GM18505 (cell line): Measurements from ENCODE around the gene NCS1.

Experiments used
- ATAC-seq: cut with Tn5 transposase; IDR thresholded peaks from one replicate; pipeline ENCODE4 v1.9.1; 2021; ENCODE audit not compliant: unreplicated experiment
- POLR2A ChIP-seq: IDR thresholded peaks from 4 replicates; pipeline ENCODE4 v1.6.1; 2011; ENCODE audit warnings: borderline replicate concordance; ENCODE audit not compliant: insufficient read depth, insufficient read length; ENCODE audit errors: extremely low read depth

NCS1 gene

GRCh38 chr9:130197888-130198287 lies 25.7 kb downstream of the NCS1 start:
- no peak for TF ChIP-seq POLR2A
- no peak for ATAC-seq

GRCh38 chr9:130198501-130199179 lies 26.4 kb downstream of the NCS1 start:
- no peak for ATAC-seq
- no peak for TF ChIP-seq POLR2A

- ATAC-seq, result no peak
- TF ChIP-seq POLR2A, result no peak
Observed at GRCh38 chr9:130199605-130200004, 27.4 kb downstream of the NCS1 start.

- no peak for ATAC-seq
- TF ChIP-seq POLR2A, result no peak
Observed at GRCh38 chr9:130200038-130200849, 28.0 kb downstream of the NCS1 start.

GRCh38 chr9:130201399-130201873 lies 29.2 kb downstream of the NCS1 start:
- TF ChIP-seq POLR2A, result no peak
- ATAC-seq, result no peak

- ATAC-seq, result no peak
- no peak for TF ChIP-seq POLR2A
Observed at GRCh38 chr9:130201974-130202373, 29.8 kb downstream of the NCS1 start.

- no peak for ATAC-seq
Observed at GRCh38 chr9:130204341-130204740, 32.1 kb downstream of the NCS1 start.

GRCh38 chr9:130204959-130205358 lies 32.8 kb downstream of the NCS1 start:
- ATAC-seq, result no peak
- no peak for TF ChIP-seq POLR2A

More at GRCh38 chr9:130204341-130204740, 32.1 kb downstream of the NCS1 start:
- no peak for TF ChIP-seq POLR2A

- ATAC-seq, result no peak
- TF ChIP-seq POLR2A, result no peak
Observed at GRCh38 chr9:130205912-130206311, 33.7 kb downstream of the NCS1 start.

GRCh38 chr9:130206579-130206978 lies 34.4 kb downstream of the NCS1 start:
- no peak for ATAC-seq
- TF ChIP-seq POLR2A, result no peak

GRCh38 chr9:130207241-130207992 lies 35.2 kb downstream of the NCS1 start:
- TF ChIP-seq POLR2A, result no peak
- no peak for ATAC-seq

- ATAC-seq, result no peak
- no peak for TF ChIP-seq POLR2A
Observed at GRCh38 chr9:130208600-130209347, 36.6 kb downstream of the NCS1 start.

GRCh38 chr9:130209422-130209821 lies 37.2 kb downstream of the NCS1 start:
- ATAC-seq, result no peak

More at GRCh38 chr9:130209422-130209821, 37.2 kb downstream of the NCS1 start:
- TF ChIP-seq POLR2A, result no peak
